Neural progenitor cell (in vitro differentiated cells): Measurements from ENCODE around the gene KIF18A.

Source experiments
- EZH2 ChIP-seq: fragments of 200-600 bp; sonication (generic); IDR thresholded peaks from 2 replicates; pipeline ENCODE4 v1.6.1; 2017; ENCODE audit warnings: antibody characterized with exemption, mild to moderate bottlenecking, moderate library complexity
- EZH2phosphoT487 ChIP-seq: fragments of 200-600 bp; sonication (generic); IDR thresholded peaks from 2 replicates; pipeline ENCODE4 v1.6.1; 2017; ENCODE audit warnings: antibody characterized with exemption
- TF ChIP-seq, protein P1 (sequence below): fragments of 200-600 bp; sonication (generic); IDR thresholded peaks from 2 replicates; pipeline ENCODE4 v1.5.1; 2017; ENCODE audit warnings: antibody characterized with exemption, mild to moderate bottlenecking

DNA sequence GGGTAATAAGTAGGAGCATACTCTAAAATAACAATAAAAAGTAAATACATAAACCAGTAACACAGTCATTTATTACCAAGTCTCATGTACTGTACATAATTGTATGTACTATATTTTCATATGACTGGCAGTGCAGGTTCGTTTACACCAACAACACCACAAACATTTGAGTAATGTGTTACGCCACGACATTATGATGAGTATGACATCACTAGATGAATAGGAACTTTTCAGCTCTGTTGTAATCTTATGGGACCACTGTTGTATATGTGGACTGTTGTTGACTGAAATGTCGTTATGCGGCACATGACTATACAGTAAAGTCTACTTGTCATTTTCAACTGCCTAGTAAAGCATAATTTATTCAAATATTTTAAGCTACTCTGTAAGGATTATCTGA is 18.6 kb downstream of the KIF18A start:
- TF ChIP-seq, protein P1, sequence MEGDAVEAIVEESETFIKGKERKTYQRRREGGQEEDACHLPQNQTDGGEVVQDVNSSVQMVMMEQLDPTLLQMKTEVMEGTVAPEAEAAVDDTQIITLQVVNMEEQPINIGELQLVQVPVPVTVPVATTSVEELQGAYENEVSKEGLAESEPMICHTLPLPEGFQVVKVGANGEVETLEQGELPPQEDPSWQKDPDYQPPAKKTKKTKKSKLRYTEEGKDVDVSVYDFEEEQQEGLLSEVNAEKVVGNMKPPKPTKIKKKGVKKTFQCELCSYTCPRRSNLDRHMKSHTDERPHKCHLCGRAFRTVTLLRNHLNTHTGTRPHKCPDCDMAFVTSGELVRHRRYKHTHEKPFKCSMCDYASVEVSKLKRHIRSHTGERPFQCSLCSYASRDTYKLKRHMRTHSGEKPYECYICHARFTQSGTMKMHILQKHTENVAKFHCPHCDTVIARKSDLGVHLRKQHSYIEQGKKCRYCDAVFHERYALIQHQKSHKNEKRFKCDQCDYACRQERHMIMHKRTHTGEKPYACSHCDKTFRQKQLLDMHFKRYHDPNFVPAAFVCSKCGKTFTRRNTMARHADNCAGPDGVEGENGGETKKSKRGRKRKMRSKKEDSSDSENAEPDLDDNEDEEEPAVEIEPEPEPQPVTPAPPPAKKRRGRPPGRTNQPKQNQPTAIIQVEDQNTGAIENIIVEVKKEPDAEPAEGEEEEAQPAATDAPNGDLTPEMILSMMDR, result no peak
- TF ChIP-seq EZH2 (no peak), EZH2phosphoT487 (no peak)
